ENCODE results near the gene CEND1.

GRCh38 chr11:800473-800872 is 10.6 kb upstream of the CEND1 start:
- no peak for TF ChIP-seq EZH2 (IDR thresholded peaks at IDR 0.05; ENCODE audit: low read length, missing control alignments)
- TF ChIP-seq, protein P1, sequence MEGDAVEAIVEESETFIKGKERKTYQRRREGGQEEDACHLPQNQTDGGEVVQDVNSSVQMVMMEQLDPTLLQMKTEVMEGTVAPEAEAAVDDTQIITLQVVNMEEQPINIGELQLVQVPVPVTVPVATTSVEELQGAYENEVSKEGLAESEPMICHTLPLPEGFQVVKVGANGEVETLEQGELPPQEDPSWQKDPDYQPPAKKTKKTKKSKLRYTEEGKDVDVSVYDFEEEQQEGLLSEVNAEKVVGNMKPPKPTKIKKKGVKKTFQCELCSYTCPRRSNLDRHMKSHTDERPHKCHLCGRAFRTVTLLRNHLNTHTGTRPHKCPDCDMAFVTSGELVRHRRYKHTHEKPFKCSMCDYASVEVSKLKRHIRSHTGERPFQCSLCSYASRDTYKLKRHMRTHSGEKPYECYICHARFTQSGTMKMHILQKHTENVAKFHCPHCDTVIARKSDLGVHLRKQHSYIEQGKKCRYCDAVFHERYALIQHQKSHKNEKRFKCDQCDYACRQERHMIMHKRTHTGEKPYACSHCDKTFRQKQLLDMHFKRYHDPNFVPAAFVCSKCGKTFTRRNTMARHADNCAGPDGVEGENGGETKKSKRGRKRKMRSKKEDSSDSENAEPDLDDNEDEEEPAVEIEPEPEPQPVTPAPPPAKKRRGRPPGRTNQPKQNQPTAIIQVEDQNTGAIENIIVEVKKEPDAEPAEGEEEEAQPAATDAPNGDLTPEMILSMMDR (conservative IDR thresholded peaks at IDR 0.05 in 1 of 2, IDR thresholded peaks at IDR 0.05 in 1 of 2; ENCODE audit: low read depth in 1 of 2, low read length in 2 of 2): no peak
